Measurements from ENCODE around the gene CHRDL2. TPM values are rescaled to one million over a fixed set of nuclear protein-coding genes. Genes with fewer than 3 reads are reported as not detected.

CHRDL2 gene
- total and polyA plus RNA-seq, 2 donors (not counting 1 experiment from before 2014, with no cell fraction given): 0.24 TPM; not detected in 1

DNA sequence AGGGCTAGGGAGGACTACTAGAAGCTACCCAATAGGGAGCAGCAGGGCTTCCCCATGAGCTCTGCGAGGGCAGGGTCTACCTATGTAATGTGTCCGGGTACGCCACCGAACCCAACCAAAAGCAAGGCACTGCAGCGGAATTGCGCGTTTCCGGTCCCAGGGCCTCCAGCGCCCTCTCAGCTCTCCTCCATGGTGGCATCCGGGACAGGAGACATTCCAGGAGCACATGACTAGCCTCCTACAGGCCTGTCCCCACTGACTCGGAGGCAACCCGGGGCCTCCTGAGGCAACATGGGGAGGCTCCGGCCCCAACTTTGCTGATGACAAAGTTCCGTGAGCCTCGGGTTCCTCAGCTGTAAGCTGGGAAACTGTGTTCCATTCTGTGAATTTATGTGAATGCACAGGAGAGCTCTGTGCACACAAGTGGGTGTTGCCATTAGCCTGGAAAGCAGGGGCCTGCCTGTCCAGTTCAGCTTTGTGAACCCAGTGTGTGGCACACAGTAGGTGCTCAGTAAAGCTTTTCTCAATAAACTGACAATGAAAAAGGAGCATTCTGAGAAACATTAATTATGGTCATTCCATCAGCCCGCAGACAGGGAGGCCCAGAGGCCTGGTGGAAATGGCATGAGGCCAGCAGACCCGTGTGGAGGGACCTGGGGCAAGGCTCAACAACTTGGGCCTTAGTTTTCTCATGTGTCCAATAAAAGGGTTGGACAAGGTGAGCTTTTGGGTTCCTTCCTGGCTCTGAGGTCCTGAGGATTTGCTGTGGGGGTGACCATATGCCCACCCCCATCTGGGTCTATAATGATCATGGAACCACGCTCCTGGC is 50.3 kb downstream of the CHRDL2 start:
- peaks cover 0 to 5% (median 0%) of the 10 kb centered on the region in 3 donors for H3K9me3 ChIP-seq (ENCODE audit: control extremely low read depth in 1 of 3, control insufficient read depth in 2 of 3, insufficient read depth in 1 of 3, low read length in 2 of 3)
- POLR2A ChIA-PET: no interaction called here
- ATAC-seq (ENCODE audit: low read depth) (no peak), DNase-seq (no peak)
- WGBS (ENCODE audit: insufficient coverage): 96% methylated on average over 18 of the region's 18 CpGs
- no peaks in the 10 kb centered on the region for H3K4me1 ChIP-seq (ENCODE audit: control insufficient read depth in 2 of 2, insufficient read depth in 2 of 2, low read length in 2 of 2)
- H3K27me3 ChIP-seq (replicated peaks in 1 of 4; ENCODE audit: control extremely low read depth in 1 of 4, control insufficient read depth in 3 of 4, insufficient read depth in 4 of 4, low read length in 3 of 4): peaks cover 0 to 34% (median 6%) of the 10 kb centered on the region in 4 experiments
- no peak overlapping the region for H3K4me2 ChIP-seq (replicated peaks; ENCODE audit: low read depth, low read length, poor library complexity, severe bottlenecking)
- no peaks in the 10 kb centered on the region for H3K79me2 ChIP-seq (ENCODE audit: control insufficient read depth, insufficient read depth, low read length)
- H3K4me3 Mint-ChIP-seq: no peak overlapping the region
- TF ChIP-seq, protein P1, sequence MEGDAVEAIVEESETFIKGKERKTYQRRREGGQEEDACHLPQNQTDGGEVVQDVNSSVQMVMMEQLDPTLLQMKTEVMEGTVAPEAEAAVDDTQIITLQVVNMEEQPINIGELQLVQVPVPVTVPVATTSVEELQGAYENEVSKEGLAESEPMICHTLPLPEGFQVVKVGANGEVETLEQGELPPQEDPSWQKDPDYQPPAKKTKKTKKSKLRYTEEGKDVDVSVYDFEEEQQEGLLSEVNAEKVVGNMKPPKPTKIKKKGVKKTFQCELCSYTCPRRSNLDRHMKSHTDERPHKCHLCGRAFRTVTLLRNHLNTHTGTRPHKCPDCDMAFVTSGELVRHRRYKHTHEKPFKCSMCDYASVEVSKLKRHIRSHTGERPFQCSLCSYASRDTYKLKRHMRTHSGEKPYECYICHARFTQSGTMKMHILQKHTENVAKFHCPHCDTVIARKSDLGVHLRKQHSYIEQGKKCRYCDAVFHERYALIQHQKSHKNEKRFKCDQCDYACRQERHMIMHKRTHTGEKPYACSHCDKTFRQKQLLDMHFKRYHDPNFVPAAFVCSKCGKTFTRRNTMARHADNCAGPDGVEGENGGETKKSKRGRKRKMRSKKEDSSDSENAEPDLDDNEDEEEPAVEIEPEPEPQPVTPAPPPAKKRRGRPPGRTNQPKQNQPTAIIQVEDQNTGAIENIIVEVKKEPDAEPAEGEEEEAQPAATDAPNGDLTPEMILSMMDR (IDR thresholded peaks at IDR 0.05): no peak
- TF ChIP-seq EZH2 (IDR thresholded peaks at IDR 0.05; ENCODE audit: borderline replicate concordance, insufficient read depth, low read depth, low read length, poor library complexity, severe bottlenecking): no peak
- CTCF ChIA-PET: no interaction called here
- H3K4me3 ChIP-seq (ENCODE audit: control extremely low read depth in 1 of 5, extremely low read depth in 1 of 5, insufficient read depth in 1 of 5, low read depth in 2 of 5, low read length in 4 of 5): no peak overlapping the region
- H3K27ac ChIP-seq (ENCODE audit: low read length in 2 of 2): no peak overlapping the region
- intact Hi-C loops (cut with micrococcal nuclease): no loop called here
- no peaks in the 10 kb centered on the region for H4K20me1 ChIP-seq (ENCODE audit: control insufficient read depth, insufficient read depth, low read length, poor library complexity, severe bottlenecking)
- H3K27me3 Mint-ChIP-seq: peaks cover 30% of the 10 kb centered on the region
- H3K9ac ChIP-seq (ENCODE audit: low read length): no peak overlapping the region
- H3K27ac Mint-ChIP-seq: no peak overlapping the region
- no peaks in the 10 kb centered on the region for H3K9me3 Mint-ChIP-seq (ENCODE audit: insufficient read depth)
- no peaks in the 10 kb centered on the region for H3K36me3 ChIP-seq (replicated peaks in 1 of 2; ENCODE audit: control extremely low read depth in 1 of 2, control insufficient read depth in 1 of 2, extremely low read depth in 1 of 2, insufficient read depth in 2 of 2, low read length in 1 of 2)
- H3K4me1 Mint-ChIP-seq: peaks cover 2% of the 10 kb centered on the region
- H2AFZ ChIP-seq (ENCODE audit: insufficient read depth, low read depth, low read length, poor library complexity, severe bottlenecking): no peak overlapping the region

DNA sequence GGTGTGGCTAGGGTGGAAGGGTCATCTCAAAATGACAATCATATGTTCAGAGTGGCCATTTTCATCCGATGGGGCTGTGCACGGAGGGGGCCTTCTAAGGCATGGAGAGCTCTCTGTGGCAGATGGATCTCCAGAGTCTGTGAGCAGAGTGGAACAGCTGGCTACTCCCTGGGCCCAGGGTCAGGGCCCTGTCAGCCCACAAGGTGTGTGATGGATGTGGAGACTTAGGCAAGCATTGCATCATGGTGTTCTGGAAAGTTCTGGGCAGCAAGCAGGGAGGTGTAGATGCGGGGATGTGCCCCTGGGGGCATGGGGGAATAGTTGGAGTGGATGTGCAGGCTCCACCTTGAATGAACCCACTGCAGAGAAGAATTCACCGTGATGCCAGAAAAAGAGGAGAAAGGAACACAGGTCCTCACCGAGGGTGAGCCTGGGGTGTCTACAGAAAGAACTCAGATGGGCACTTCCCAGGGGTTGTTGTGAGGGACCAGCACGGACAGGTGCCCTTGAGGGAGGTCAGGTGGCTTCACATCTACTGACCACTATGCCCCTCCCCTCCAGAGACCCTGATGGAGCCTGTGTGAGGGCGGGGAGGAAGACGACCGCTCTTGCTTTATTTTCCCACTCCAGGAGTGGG is 51.1 kb downstream of the CHRDL2 start:
- Histone ChIP-seq H3K4me3 (ENCODE audit: control extremely low read depth in 1 of 5, extremely low read depth in 1 of 5, insufficient read depth in 1 of 5, low read depth in 2 of 5, low read length in 4 of 5) (no peak overlapping the region), H3K4me2 (replicated peaks; ENCODE audit: low read depth, low read length, poor library complexity, severe bottlenecking) (no peak overlapping the region), H3K36me3 (replicated peaks in 1 of 2; ENCODE audit: control extremely low read depth in 1 of 2, control insufficient read depth in 1 of 2, extremely low read depth in 1 of 2, insufficient read depth in 2 of 2, low read length in 1 of 2) (no peaks in the 10 kb centered on the region), H4K20me1 (ENCODE audit: control insufficient read depth, insufficient read depth, low read length, poor library complexity, severe bottlenecking) (no peaks in the 10 kb centered on the region), H2AFZ (ENCODE audit: insufficient read depth, low read depth, low read length, poor library complexity, severe bottlenecking) (no peak overlapping the region), H3K4me1 (ENCODE audit: control insufficient read depth in 2 of 2, insufficient read depth in 2 of 2, low read length in 2 of 2) (no peaks in the 10 kb centered on the region), H3K79me2 (ENCODE audit: control insufficient read depth, insufficient read depth, low read length) (no peaks in the 10 kb centered on the region), H3K27me3 (replicated peaks in 1 of 4; ENCODE audit: control extremely low read depth in 1 of 4, control insufficient read depth in 3 of 4, insufficient read depth in 4 of 4, low read length in 3 of 4) (peaks cover 0 to 34% (median 6%) of the 10 kb centered on the region in 4 experiments), H3K27ac (ENCODE audit: low read length in 2 of 2) (no peak overlapping the region), H3K9ac (ENCODE audit: low read length) (no peak overlapping the region), H3K9me3 (ENCODE audit: control extremely low read depth in 1 of 3, control insufficient read depth in 2 of 3, insufficient read depth in 1 of 3, low read length in 2 of 3) (peaks cover 0 to 5% (median 0%) of the 10 kb centered on the region in 3 donors)
- ATAC-seq (ENCODE audit: low read depth) (no peak), DNase-seq (no peak)
- H3K27ac Mint-ChIP-seq: no peak overlapping the region
- no peaks in the 10 kb centered on the region for H3K9me3 Mint-ChIP-seq (ENCODE audit: insufficient read depth)
- ChIA-PET POLR2A (no interaction called here), CTCF (no interaction called here)
- H3K4me1 Mint-ChIP-seq: peaks cover 2% of the 10 kb centered on the region
- peaks cover 29% of the 10 kb centered on the region for H3K27me3 Mint-ChIP-seq
- H3K4me3 Mint-ChIP-seq: no peak overlapping the region
- 93% methylated on average over 5 of the region's 9 CpGs for WGBS (ENCODE audit: insufficient coverage)
- intact Hi-C loops (cut with micrococcal nuclease): no loop called here
- TF ChIP-seq EZH2 (IDR thresholded peaks at IDR 0.05; ENCODE audit: borderline replicate concordance, insufficient read depth, low read depth, low read length, poor library complexity, severe bottlenecking): no peak
- TF ChIP-seq, protein P1 (IDR thresholded peaks at IDR 0.05): no peak
